ENCODE measurements around the gene INKA1. TPM values are rescaled to one million over a fixed set of nuclear protein-coding genes. Genes with fewer than 3 reads are reported as not detected.

INKA1 gene
- total RNA-seq, 6 experiments from 2014 or later: 3.2 to 4.3 (median 3.6) TPM

- TF ChIP-seq CTCF (IDR thresholded peaks at IDR 0.05): no peak
- Mint-ChIP-seq H3K27ac (no peak overlapping the region), H3K9me3 (no peaks in the 10 kb centered on the region), H3K4me3 (no peak overlapping the region), H3K4me1 (ENCODE audit: low read depth) (peaks cover 35% of the 10 kb centered on the region), H3K27me3 (ENCODE audit: insufficient read depth) (peaks cover 5% of the 10 kb centered on the region), H3K36me3 (ENCODE audit: low read depth) (no peaks in the 10 kb centered on the region)
- DNase-seq: no peak
These were observed 1.9 kb upstream of the INKA1 start for GRCh38 chr3:49801160-49801559.

GRCh38 chr3:49803465-49804140, 542 bp downstream of the INKA1 start:
- H3K27me3 Mint-ChIP-seq (ENCODE audit: insufficient read depth): no peaks in the 10 kb centered on the region; the same call in none of the 2 replicates
- peak; percentile 25; the same call in 1 of the 2 replicates for TF ChIP-seq CTCF (IDR thresholded peaks at IDR 0.05)
- DNase-seq: peak; percentile 30
- H3K4me1 Mint-ChIP-seq (ENCODE audit: low read depth): peaks cover 40% of the 10 kb centered on the region
- peak overlapping the region; percentile 59; the same call in 1 of the 2 replicates for H3K27ac Mint-ChIP-seq
- H3K9me3 Mint-ChIP-seq: no peaks in the 10 kb centered on the region
- peak overlapping the region; percentile 93 for H3K4me3 Mint-ChIP-seq
- no peaks in the 10 kb centered on the region for H3K36me3 Mint-ChIP-seq (ENCODE audit: low read depth)

GRCh38 chr3:49804141-49805041, 1.3 kb downstream of the INKA1 start:
- Mint-ChIP-seq H3K4me3 (peak overlapping the region; percentile 93), H3K4me1 (ENCODE audit: low read depth) (peaks cover 34% of the 10 kb centered on the region)

GRCh38 chr3:49805367-49805782, 2.3 kb downstream of the INKA1 start:
- no peak for TF ChIP-seq CTCF (IDR thresholded peaks at IDR 0.05)
- Mint-ChIP-seq H3K27me3 (ENCODE audit: insufficient read depth) (no peaks in the 10 kb centered on the region; the same call in none of the 2 replicates), H3K27ac (no peak overlapping the region; the same call in 1 of the 2 replicates), H3K9me3 (no peaks in the 10 kb centered on the region), H3K36me3 (ENCODE audit: low read depth) (no peaks in the 10 kb centered on the region), H3K4me3 (no peak overlapping the region), H3K4me1 (ENCODE audit: low read depth) (peaks cover 27% of the 10 kb centered on the region)
- no peak for DNase-seq

More at GRCh38 chr3:49804141-49805041, 1.3 kb downstream of the INKA1 start:
- H3K36me3 Mint-ChIP-seq (ENCODE audit: low read depth): no peaks in the 10 kb centered on the region
- H3K27ac Mint-ChIP-seq: peak overlapping the region; percentile 29; the same call in 1 of the 2 replicates
- H3K9me3 Mint-ChIP-seq: no peaks in the 10 kb centered on the region
- DNase-seq: no peak
- no peaks in the 10 kb centered on the region; the same call in none of the 2 replicates for H3K27me3 Mint-ChIP-seq (ENCODE audit: insufficient read depth)
- TF ChIP-seq CTCF (IDR thresholded peaks at IDR 0.05): no peak

- TF ChIP-seq CTCF (IDR thresholded peaks at IDR 0.05): no peak
- H3K4me1 Mint-ChIP-seq (ENCODE audit: low read depth): peaks cover 27% of the 10 kb centered on the region
- H3K36me3 Mint-ChIP-seq (ENCODE audit: low read depth): no peaks in the 10 kb centered on the region
- no peak overlapping the region for H3K4me3 Mint-ChIP-seq
- no peak overlapping the region for H3K27ac Mint-ChIP-seq
- H3K27me3 Mint-ChIP-seq (ENCODE audit: insufficient read depth): no peaks in the 10 kb centered on the region; the same call in none of the 2 replicates
- no peak for DNase-seq
- no peaks in the 10 kb centered on the region for H3K9me3 Mint-ChIP-seq
These were observed 3.0 kb downstream of the INKA1 start for GRCh38 chr3:49805897-49806701.
